B cell (primary cell): ENCODE data around the gene PAPOLB. TPM values are rescaled to one million over a fixed set of nuclear protein-coding genes. Genes with fewer than 3 reads are reported as not detected.

Experiments
- ATAC-seq: fragments of 200-7000 bp; cut with Tn5 transposase; one replicate; pipeline ENCODE4 v1.10.0; 2021; ENCODE audit warnings: low read depth, mild to moderate bottlenecking, moderate number of reproducible peaks, moderate library complexity
- CTCF ChIA-PET: fragments of 350-600 bp; sonication (Branson Sonifier 250); formaldehyde crosslinking; loops from one replicate; lab custom pipeline; 2021; ENCODE audit warnings: antibody characterized with exemption, inconsistent platforms; lab: Charles Lee
- POLR2A ChIA-PET: fragments of 350-600 bp; sonication (Branson Sonifier 250); formaldehyde crosslinking; loops from one replicate; lab custom pipeline; 2021; ENCODE audit warnings: antibody characterized with exemption; lab: Charles Lee
- DNase-seq: peaks from one replicate; pipeline ENCODE4 v3.0.0; 2013
- H2AFZ ChIP-seq: 2 replicates; pipeline ENCODE4 v1.6.1; 2012; ENCODE audit warnings: mild to moderate bottlenecking, low read depth, low read length; ENCODE audit not compliant: insufficient read depth, poor library complexity, severe bottlenecking
- H3K27ac ChIP-seq, 2 donors: 1 replicate in 1 of 2; 2 replicates in 1 of 2; pipeline ENCODE4 v1.5.1; 2012 to 2013; ENCODE audit warnings: low read length in 2 of 2, mild to moderate bottlenecking in 2 of 2, moderate library complexity in 1 of 2
- H3K27me3 ChIP-seq, 4 experiments: fragments of 200-600 bp in 1 of 4; sonication (generic) in 1 of 4; replicated peaks in 1 of 4; 1 replicate in 2 of 4; 2 replicates in 2 of 4; pipeline versions ENCODE4 v1.6.1 to v1.7.0; 2013 to 2016; ENCODE audit warnings: low read length in 3 of 4, mild to moderate bottlenecking in 2 of 4, mixed read lengths in 1 of 4, moderate library complexity in 1 of 4; ENCODE audit not compliant: insufficient read depth in 4 of 4, control insufficient read depth in 3 of 4; ENCODE audit errors: control extremely low read depth in 1 of 4
- H3K36me3 ChIP-seq, 2 experiments: replicated peaks in 1 of 2; 1 replicate in 1 of 2; 2 replicates in 1 of 2; pipeline versions ENCODE4 v1.6.1 to v1.7.1; 2013; ENCODE audit warnings: low read length in 1 of 2; ENCODE audit not compliant: insufficient read depth in 2 of 2, control insufficient read depth in 1 of 2; ENCODE audit errors: control extremely low read depth in 1 of 2, extremely low read depth in 1 of 2
- H3K4me1 ChIP-seq, 2 donors: fragments of 200-600 bp in 1 of 2; sonication (generic) in 1 of 2; 1 replicate in 1 of 2; 2 replicates in 1 of 2; pipeline versions ENCODE4 v1.5.1 to v1.6.1; 2013 to 2017; ENCODE audit warnings: low read length in 2 of 2; ENCODE audit not compliant: control insufficient read depth in 2 of 2, insufficient read depth in 2 of 2
- H3K4me2 ChIP-seq: replicated peaks from 2 replicates; pipeline ENCODE3; 2012; ENCODE audit warnings: mild to moderate bottlenecking, low read depth, low read length; ENCODE audit not compliant: poor library complexity, severe bottlenecking
- H3K4me3 ChIP-seq, 5 experiments: fragments of 200-600 bp in 1 of 5; sonication (generic) in 1 of 5; 1 replicate in 3 of 5; 2 replicates in 2 of 5; pipeline versions ENCODE4 v1.5.1 to v1.7.0; 2011 to 2016; ENCODE audit warnings: low read length in 4 of 5, mild to moderate bottlenecking in 4 of 5, low read depth in 2 of 5, control low read depth in 1 of 5, moderate library complexity in 1 of 5; ENCODE audit not compliant: insufficient read depth in 1 of 5; ENCODE audit errors: control extremely low read depth in 1 of 5, extremely low read depth in 1 of 5
- H3K79me2 ChIP-seq: fragments of 200-600 bp; sonication (generic); one replicate; pipeline ENCODE4 v1.6.0; 2016; ENCODE audit warnings: low read length; ENCODE audit not compliant: control insufficient read depth, insufficient read depth
- H3K9ac ChIP-seq: fragments of 200-600 bp; sonication (generic); 2 replicates; pipeline ENCODE4 v1.6.1; 2017; ENCODE audit warnings: mild to moderate bottlenecking, low read length, moderate library complexity
- H3K9me3 ChIP-seq, 3 donors: one replicate each; pipeline versions ENCODE4 v1.6.1 to v1.7.1; 2013; ENCODE audit warnings: low read length in 2 of 3; ENCODE audit not compliant: control insufficient read depth in 2 of 3, insufficient read depth in 1 of 3; ENCODE audit errors: control extremely low read depth in 1 of 3
- H4K20me1 ChIP-seq: 2 replicates; pipeline ENCODE4 v1.6.0; 2012; ENCODE audit warnings: mild to moderate bottlenecking, low read length; ENCODE audit not compliant: insufficient read depth, control insufficient read depth, poor library complexity, severe bottlenecking
- H3K27ac Mint-ChIP-seq: one replicate; pipeline ENCODE4 v1.8.0; 2021; ENCODE audit warnings: mixed read lengths
- H3K27me3 Mint-ChIP-seq: one replicate; pipeline ENCODE4 v1.8.0; 2021; ENCODE audit warnings: mixed read lengths
- H3K4me1 Mint-ChIP-seq: one replicate; pipeline ENCODE4 v1.8.0; 2021; ENCODE audit warnings: mixed read lengths
- H3K4me3 Mint-ChIP-seq: one replicate; pipeline ENCODE4 v1.8.0; 2021; ENCODE audit warnings: mixed read lengths
- H3K9me3 Mint-ChIP-seq: one replicate; pipeline ENCODE4 v1.8.0; 2022; ENCODE audit warnings: mixed read lengths; ENCODE audit not compliant: insufficient read depth
- EZH2 ChIP-seq: IDR thresholded peaks from 2 replicates; pipeline ENCODE4 v1.6.1; 2012; ENCODE audit warnings: borderline replicate concordance, low read depth, mild to moderate bottlenecking, moderate library complexity, low read length; ENCODE audit not compliant: insufficient read depth, poor library complexity, severe bottlenecking
- WGBS: methylation state at CpG from one replicate; pipeline ENCODE4 v1.1.5; 2013; ENCODE audit warnings: missing lambda C conversion rate; ENCODE audit not compliant: insufficient coverage; 5-methylcytosine and 5-hydroxymethylcytosine counted together
- intact Hi-C: fragments of 100-400 bp; cut with micrococcal nuclease; formaldehyde crosslinking; loops from one replicate; pipeline ENCODE4 v1.10.0; 2022
- polyA plus RNA-seq: library from polyadenylated mRNA; depleted of rRNA; stranded (reverse); fragments of >200 nt; gene quantifications from 2 replicates; pipeline ENCODE4 v1.2.3, GENCODE V29; 2012
- total RNA-seq, 2 donors: library from RNA; stranded (reverse); fragments of 120-200 nt in 1 of 2; gene quantifications; 1 replicate in 1 of 2; 2 replicates in 1 of 2; pipeline versions ENCODE4 v1.2.3 to v1.2.4, GENCODE V29; 2013 to 2022
- TF ChIP-seq, protein P1 (sequence below): fragments of 200-600 bp; IDR thresholded peaks from one replicate; pipeline ENCODE4 v1.8.0; 2022; ENCODE audit warnings: antibody characterized with exemption, mild to moderate bottlenecking

PAPOLB gene
- total and polyA plus RNA-seq, 2 donors (not counting 1 experiment from before 2014, with no cell fraction given): not detected

GRCh38 chr7:4815609-4816418 lies 46.0 kb downstream of the PAPOLB start:
- Histone ChIP-seq H3K4me1 (no peaks in the 10 kb centered on the region), H3K36me3 (no peaks in the 10 kb centered on the region), H3K9me3 (peaks cover 0 to 22% (median 2%) of the 10 kb centered on the region in 3 donors), H3K4me3 (no peak overlapping the region), H3K27ac (no peak overlapping the region), H3K9ac (no peak overlapping the region), H3K4me2 (no peak overlapping the region), H3K79me2 (no peaks in the 10 kb centered on the region), H3K27me3 (peaks cover 0 to 38% (median 6%) of the 10 kb centered on the region in 4 experiments), H4K20me1 (no peaks in the 10 kb centered on the region), H2AFZ (no peak overlapping the region)
- no peak for ATAC-seq
- TF ChIP-seq, protein P1, sequence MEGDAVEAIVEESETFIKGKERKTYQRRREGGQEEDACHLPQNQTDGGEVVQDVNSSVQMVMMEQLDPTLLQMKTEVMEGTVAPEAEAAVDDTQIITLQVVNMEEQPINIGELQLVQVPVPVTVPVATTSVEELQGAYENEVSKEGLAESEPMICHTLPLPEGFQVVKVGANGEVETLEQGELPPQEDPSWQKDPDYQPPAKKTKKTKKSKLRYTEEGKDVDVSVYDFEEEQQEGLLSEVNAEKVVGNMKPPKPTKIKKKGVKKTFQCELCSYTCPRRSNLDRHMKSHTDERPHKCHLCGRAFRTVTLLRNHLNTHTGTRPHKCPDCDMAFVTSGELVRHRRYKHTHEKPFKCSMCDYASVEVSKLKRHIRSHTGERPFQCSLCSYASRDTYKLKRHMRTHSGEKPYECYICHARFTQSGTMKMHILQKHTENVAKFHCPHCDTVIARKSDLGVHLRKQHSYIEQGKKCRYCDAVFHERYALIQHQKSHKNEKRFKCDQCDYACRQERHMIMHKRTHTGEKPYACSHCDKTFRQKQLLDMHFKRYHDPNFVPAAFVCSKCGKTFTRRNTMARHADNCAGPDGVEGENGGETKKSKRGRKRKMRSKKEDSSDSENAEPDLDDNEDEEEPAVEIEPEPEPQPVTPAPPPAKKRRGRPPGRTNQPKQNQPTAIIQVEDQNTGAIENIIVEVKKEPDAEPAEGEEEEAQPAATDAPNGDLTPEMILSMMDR: no peak
- no peak for TF ChIP-seq EZH2
- POLR2A ChIA-PET: no interaction called here
- intact Hi-C loops: no loop called here
- Mint-ChIP-seq H3K27me3 (peaks cover 25% of the 10 kb centered on the region), H3K27ac (no peak overlapping the region), H3K4me3 (no peak overlapping the region), H3K4me1 (no peaks in the 10 kb centered on the region), H3K9me3 (no peaks in the 10 kb centered on the region)
- 97% methylated on average over 36 of the region's 38 CpGs for WGBS
- no peak for DNase-seq
- CTCF ChIA-PET: interaction anchor here (0.9 to 1.7 kb wide), 2 partner anchors 18 to 267 kb away, joined by 3 to 5 read pairs; no protein-coding TSS in a partner anchor

DNA sequence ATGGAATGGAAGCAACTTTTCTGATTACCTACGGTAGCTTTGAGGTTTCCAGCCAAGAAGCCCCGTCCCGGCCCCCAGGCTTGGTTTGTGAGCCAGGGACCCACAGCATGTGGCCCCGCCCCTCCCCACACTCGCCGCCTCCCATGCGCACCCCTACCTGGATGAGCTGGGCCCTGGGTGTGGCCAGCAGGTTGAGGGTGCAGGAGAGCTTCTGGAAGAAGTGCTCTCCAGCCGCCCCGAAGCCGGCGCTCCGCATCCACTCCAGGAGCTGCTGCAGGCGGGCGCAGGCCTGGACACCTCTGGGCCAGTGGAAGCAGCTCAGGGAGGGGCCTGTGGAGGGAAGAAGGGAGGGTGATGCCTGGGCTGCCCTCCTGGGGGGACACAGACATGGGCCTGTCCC lies 46.7 kb downstream of the PAPOLB start:
- WGBS: 98% methylated on average over 14 of the region's 14 CpGs
- Histone ChIP-seq H3K9me3 (peaks cover 0 to 22% (median 2%) of the 10 kb centered on the region in 3 donors), H3K4me1 (peaks cover under 1 to 2% of the 10 kb centered on the region in 2 donors), H2AFZ (no peak overlapping the region), H3K27me3 (peaks cover 0 to 44% (median 6%) of the 10 kb centered on the region in 4 experiments), H3K4me2 (no peak overlapping the region), H3K36me3 (no peaks in the 10 kb centered on the region), H3K27ac (no peak overlapping the region), H3K79me2 (no peaks in the 10 kb centered on the region), H4K20me1 (no peaks in the 10 kb centered on the region), H3K4me3 (no peak overlapping the region), H3K9ac (no peak overlapping the region)
- ChIA-PET POLR2A (no interaction called here), CTCF (interaction anchor here (1.7 kb wide), 1 partner anchor 17 kb away, joined by 5 read pairs; no protein-coding TSS in a partner anchor)
- no peak for ATAC-seq
- no peak overlapping the region for H3K27ac Mint-ChIP-seq
- TF ChIP-seq, protein P1: no peak
- no peak for TF ChIP-seq EZH2
- no peak for DNase-seq
- no peak overlapping the region for H3K4me3 Mint-ChIP-seq
- H3K9me3 Mint-ChIP-seq: no peaks in the 10 kb centered on the region
- intact Hi-C loops: no loop called here
- peaks cover 3% of the 10 kb centered on the region for H3K4me1 Mint-ChIP-seq
- H3K27me3 Mint-ChIP-seq: peaks cover 29% of the 10 kb centered on the region
